Thyroid gland (tissue), 4 donors: ENCODE data around the gene SALL3. TPM values are rescaled to one million over a fixed set of nuclear protein-coding genes. Genes with fewer than 3 reads are reported as not detected.

Experiments used
- DNase-seq, 2 donors: peaks; one replicate each; pipeline ENCODE4 v3.0.0-alpha.2; 2019
- H3K27ac ChIP-seq, 3 donors: fragments of 200-600 bp; sonication (generic); 1 replicate in 2 of 3; 2 replicates in 1 of 3; pipeline ENCODE4 v1.5.1; 2016 to 2019; ENCODE audit warnings: mild to moderate bottlenecking in 1 of 3, moderate library complexity in 1 of 3
- H3K27me3 ChIP-seq: fragments of 200-600 bp; sonication (generic); one replicate; pipeline ENCODE4 v1.5.1; 2019
- H3K36me3 ChIP-seq, 2 donors: fragments of 200-600 bp; sonication (generic); one replicate each; pipeline ENCODE4 v1.5.1; 2016 to 2019
- H3K4me1 ChIP-seq, 2 donors: fragments of 200-600 bp; sonication (generic); one replicate each; pipeline ENCODE4 v1.5.1; 2017 to 2019
- H3K4me3 ChIP-seq, 3 donors: fragments of 200-600 bp; sonication (generic); replicated peaks in 1 of 3; 1 replicate in 2 of 3; 2 replicates in 1 of 3; pipeline ENCODE4 v1.5.1; 2016; ENCODE audit warnings: mild to moderate bottlenecking in 1 of 3
- H3K9me3 ChIP-seq: fragments of 200-600 bp; sonication (generic); one replicate; pipeline ENCODE4 v1.5.1; 2017
- POLR2A ChIP-seq, 2 donors: fragments of 450-650 bp; IDR thresholded peaks; one replicate each; pipeline ENCODE4 v1.6.1; 2017; ENCODE audit warnings: antibody characterized with exemption in 2 of 2, mild to moderate bottlenecking in 2 of 2, moderate library complexity in 1 of 2
- WGBS, 2 donors: methylation state at CpG; one replicate each; pipeline ENCODE4 v1.1.5; 2017; 5-methylcytosine and 5-hydroxymethylcytosine counted together
- intact Hi-C: fragments of 100-400 bp; cut with DNase I; formaldehyde crosslinking; loops from one replicate; pipeline ENCODE4 v1.15.1; 2023
- total RNA-seq, 4 donors: library from RNA; depleted of rRNA; stranded (reverse); fragments of >200 nt; gene quantifications; one replicate each; pipeline ENCODE4 v1.2.3, GENCODE V29; 2016
- TF ChIP-seq, protein P1 (sequence below), 6 experiments: fragments of 200-600 bp in 3 of 6; fragments of 450-650 bp in 3 of 6; sonication (generic) in 3 of 6; IDR thresholded peaks; one replicate each; pipeline ENCODE4 v1.5.1; 2016 to 2019; ENCODE audit warnings: antibody characterized with exemption in 6 of 6, mild to moderate bottlenecking in 2 of 6, inconsistent platforms in 1 of 6, moderate library complexity in 1 of 6

The SALL3 gene
- under 1 TPM in 2 of 4 donors, not detected in 2; 0.11 to 0.13 TPM for total RNA-seq

DNA sequence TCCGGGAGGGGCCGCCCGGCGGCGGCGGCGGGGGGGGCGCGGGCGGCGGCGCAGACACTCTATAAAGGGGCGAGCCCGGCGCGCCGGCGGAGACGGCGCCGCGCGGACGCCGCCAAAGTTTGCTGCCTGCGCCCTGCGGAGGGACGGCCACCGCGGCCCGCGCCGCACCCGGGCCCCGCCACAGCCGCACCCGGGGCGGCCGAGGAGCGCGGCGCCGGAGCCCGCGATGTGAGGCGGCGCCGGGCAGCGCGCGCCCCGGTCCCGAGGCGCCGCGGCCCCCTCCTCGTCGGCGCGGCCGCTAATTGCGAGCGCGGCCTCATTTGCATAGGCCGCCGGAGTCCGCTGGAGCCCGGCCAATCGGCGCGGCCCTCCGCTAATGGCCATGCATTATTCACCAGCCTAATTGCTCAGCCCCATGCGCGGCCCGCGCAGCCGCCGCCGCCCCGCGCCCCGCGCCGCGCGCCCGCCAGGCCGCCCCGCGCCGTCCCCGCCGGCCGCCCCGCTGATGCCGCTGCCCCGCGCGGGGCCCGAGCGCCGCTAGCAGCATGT lies at the start of gene SALL3:
SALL3 (plus strand) TSS at position 89 of the 549 bp plus-strand sequence; CDS start at position 546, 457 bp downstream.
- Histone ChIP-seq H3K4me1 (peaks cover 0 to 11% of the 10 kb centered on the region in 2 donors), H3K36me3 (no peaks in the 10 kb centered on the region), H3K27ac (no peak within 1 kb of the TSS), H3K4me3 (no peak within 1 kb of the TSS), H3K9me3 (no peaks in the 10 kb centered on the region), H3K27me3 (peaks cover 29% of the 10 kb centered on the region)
- DNase-seq: no peak
- 0% methylated on average over 5 of the region's 102 CpGs; no CpG with 5 or more reads in 1 of the 2 donors for WGBS, 2 donors
- intact Hi-C loops: no loop called here
- TF ChIP-seq POLR2A (IDR thresholded peaks at IDR 0.05): no peak
- TF ChIP-seq, protein P1, sequence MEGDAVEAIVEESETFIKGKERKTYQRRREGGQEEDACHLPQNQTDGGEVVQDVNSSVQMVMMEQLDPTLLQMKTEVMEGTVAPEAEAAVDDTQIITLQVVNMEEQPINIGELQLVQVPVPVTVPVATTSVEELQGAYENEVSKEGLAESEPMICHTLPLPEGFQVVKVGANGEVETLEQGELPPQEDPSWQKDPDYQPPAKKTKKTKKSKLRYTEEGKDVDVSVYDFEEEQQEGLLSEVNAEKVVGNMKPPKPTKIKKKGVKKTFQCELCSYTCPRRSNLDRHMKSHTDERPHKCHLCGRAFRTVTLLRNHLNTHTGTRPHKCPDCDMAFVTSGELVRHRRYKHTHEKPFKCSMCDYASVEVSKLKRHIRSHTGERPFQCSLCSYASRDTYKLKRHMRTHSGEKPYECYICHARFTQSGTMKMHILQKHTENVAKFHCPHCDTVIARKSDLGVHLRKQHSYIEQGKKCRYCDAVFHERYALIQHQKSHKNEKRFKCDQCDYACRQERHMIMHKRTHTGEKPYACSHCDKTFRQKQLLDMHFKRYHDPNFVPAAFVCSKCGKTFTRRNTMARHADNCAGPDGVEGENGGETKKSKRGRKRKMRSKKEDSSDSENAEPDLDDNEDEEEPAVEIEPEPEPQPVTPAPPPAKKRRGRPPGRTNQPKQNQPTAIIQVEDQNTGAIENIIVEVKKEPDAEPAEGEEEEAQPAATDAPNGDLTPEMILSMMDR (IDR thresholded peaks at IDR 0.05): no peak

DNA sequence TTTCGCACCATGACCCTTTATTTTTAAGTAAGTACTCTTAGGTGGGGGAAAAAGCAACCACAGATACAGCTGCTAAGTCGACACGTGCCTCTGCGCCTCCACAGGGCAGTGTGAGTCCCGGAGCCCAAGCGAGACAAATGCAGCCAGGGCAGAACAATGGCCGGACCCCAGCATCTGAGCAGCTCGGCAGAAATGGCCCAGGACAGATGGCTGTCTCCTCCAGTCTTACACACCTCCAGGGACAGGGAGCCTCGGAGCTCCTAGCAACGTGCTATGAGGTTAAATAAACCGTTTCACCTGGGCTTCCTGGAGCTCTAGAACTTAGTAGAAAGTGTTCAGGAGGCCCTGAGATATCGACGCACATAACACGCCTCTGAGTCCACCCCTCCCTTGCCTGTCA lies 47.3 kb upstream of the SALL3 start:
- H3K9me3 ChIP-seq: no peaks in the 10 kb centered on the region
- no peaks in the 10 kb centered on the region for H3K4me1 ChIP-seq
- H3K36me3 ChIP-seq: no peaks in the 10 kb centered on the region
- H3K27ac ChIP-seq: no peak overlapping the region
- no peak for DNase-seq
- no peaks in the 10 kb centered on the region for H3K27me3 ChIP-seq
- no peak overlapping the region for H3K4me3 ChIP-seq
- intact Hi-C loops: no loop called here
- TF ChIP-seq, protein P1 (IDR thresholded peaks at IDR 0.05): no peak
- no peak for TF ChIP-seq POLR2A (IDR thresholded peaks at IDR 0.05)
- 50 to 60% methylated on average over 13 to 14 of the region's 14 CpGs for WGBS, 2 donors

DNA sequence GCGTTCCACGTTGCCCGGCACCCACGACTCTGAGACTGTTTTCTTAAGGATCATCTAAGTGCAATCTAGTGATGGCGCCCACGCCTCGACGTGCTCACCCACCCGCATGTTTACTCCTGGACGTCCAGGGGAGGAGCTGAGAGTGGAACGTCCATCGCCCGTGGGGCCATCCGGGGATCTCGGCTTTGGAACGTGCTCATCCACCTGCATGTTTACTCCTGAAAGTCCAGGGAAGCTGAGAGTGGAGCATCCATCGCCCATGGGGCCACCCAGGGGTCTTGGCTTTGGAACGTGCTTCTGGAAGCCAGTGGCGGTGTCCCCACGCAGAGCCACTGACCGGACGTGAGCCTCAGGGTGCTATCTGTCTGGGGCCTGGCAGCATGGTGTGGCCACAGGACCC lies 45.6 kb upstream of the SALL3 start:
- H3K9me3 ChIP-seq: no peaks in the 10 kb centered on the region
- H3K27me3 ChIP-seq: no peaks in the 10 kb centered on the region
- DNase-seq: no peak
- no peaks in the 10 kb centered on the region for H3K4me1 ChIP-seq
- intact Hi-C loops: no loop called here
- H3K27ac ChIP-seq: no peak overlapping the region
- H3K4me3 ChIP-seq: no peak overlapping the region
- 87 to 89% methylated on average over 22 of the region's 22 CpGs for WGBS, 2 donors
- no peaks in the 10 kb centered on the region for H3K36me3 ChIP-seq
- TF ChIP-seq POLR2A (IDR thresholded peaks at IDR 0.05): no peak
- TF ChIP-seq, protein P1 (IDR thresholded peaks at IDR 0.05): no peak

DNA sequence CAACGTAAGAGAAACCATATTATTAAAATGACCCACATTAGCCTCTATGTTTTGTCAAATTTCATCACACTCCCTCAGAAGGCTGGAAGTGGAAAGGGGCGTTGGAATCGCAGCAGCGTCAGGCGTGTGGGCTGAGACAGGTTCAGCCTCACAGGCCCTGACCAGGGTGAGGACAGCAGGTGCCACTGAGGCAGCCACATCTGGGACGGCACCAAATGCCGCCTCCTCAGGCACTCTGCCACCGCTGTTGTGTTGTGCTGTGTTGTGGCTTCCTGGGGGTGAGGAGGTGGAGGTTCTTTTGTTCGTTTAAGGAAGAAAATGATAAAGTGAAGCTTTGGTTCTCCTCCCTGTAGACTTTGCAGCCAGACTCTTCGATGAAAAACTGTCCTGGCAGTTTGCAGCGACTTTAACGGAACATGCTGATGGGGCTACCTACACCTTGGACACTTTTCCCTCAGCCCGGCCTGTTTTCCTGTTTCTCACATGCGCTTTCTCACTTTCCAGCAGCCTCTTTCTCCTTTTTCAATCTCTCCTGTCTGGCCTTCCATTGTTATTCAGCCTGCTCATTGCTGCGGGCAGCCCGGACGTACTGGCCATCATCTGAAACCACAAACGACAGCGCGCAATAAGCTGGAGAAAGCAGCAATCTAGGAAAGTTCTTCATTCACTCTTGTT lies 44.9 kb upstream of the SALL3 start:
- no peak for DNase-seq
- intact Hi-C loops: no loop called here
- no peak overlapping the region for H3K27ac ChIP-seq
- H3K36me3 ChIP-seq: no peaks in the 10 kb centered on the region
- TF ChIP-seq, protein P1 (IDR thresholded peaks at IDR 0.05): no peak
- TF ChIP-seq POLR2A (IDR thresholded peaks at IDR 0.05): no peak
- no peak overlapping the region for H3K4me3 ChIP-seq
- no peaks in the 10 kb centered on the region for H3K27me3 ChIP-seq
- no peaks in the 10 kb centered on the region for H3K9me3 ChIP-seq
- no peaks in the 10 kb centered on the region for H3K4me1 ChIP-seq
- 76 to 85% methylated on average over 20 of the region's 20 CpGs for WGBS, 2 donors

DNA sequence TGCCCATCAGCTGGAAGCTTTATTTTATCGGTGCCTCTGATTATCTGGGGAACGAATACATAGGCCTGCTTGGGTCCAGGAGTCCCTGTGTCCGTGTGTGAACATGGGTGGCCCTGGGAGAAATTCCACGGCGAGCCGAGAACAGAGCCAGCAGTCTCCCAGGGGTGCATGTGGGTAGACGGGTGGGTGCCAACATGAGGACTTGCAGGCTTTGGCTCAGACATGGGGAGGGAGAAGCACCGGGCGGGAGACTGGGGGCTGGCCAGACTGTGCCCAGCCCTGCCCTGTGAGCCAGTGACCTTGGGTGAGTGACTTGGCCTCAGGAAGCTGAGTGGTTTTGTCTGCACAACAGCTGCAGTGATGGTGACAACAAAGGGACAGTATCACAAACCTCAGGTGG lies 44.2 kb upstream of the SALL3 start:
- no peaks in the 10 kb centered on the region for H3K36me3 ChIP-seq
- intact Hi-C loops: no loop called here
- no peaks in the 10 kb centered on the region for H3K27me3 ChIP-seq
- DNase-seq: no peak
- no peak for TF ChIP-seq POLR2A (IDR thresholded peaks at IDR 0.05)
- TF ChIP-seq, protein P1 (IDR thresholded peaks at IDR 0.05): no peak
- no peak overlapping the region for H3K4me3 ChIP-seq
- H3K27ac ChIP-seq: no peak overlapping the region
- no peaks in the 10 kb centered on the region for H3K4me1 ChIP-seq
- H3K9me3 ChIP-seq: no peaks in the 10 kb centered on the region
- 76 to 81% methylated on average over 6 to 9 of the region's 9 CpGs for WGBS, 2 donors
